Measurements from ENCODE around the gene DAB1.

DNA sequence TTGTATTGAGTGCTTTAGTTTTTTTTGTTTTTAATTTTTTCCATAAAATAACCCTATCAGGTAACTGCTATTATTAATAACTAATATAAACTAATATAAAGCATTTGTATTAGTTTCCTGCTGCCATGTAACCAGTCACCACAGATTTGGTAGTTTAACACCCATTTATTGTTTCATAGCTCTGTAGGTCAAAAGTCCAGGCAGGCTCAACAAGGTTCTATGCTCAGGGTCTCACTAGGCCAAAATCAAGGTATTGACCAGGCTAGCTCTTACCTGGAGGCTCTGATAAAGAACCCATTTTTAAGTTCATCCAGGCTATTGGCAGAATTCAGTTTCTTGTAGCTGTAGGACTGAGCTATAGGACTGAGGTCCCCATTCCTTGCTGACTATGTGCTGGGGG lies 189.4 kb downstream of the DAB1 start:
- TF ChIP-seq, protein P1, sequence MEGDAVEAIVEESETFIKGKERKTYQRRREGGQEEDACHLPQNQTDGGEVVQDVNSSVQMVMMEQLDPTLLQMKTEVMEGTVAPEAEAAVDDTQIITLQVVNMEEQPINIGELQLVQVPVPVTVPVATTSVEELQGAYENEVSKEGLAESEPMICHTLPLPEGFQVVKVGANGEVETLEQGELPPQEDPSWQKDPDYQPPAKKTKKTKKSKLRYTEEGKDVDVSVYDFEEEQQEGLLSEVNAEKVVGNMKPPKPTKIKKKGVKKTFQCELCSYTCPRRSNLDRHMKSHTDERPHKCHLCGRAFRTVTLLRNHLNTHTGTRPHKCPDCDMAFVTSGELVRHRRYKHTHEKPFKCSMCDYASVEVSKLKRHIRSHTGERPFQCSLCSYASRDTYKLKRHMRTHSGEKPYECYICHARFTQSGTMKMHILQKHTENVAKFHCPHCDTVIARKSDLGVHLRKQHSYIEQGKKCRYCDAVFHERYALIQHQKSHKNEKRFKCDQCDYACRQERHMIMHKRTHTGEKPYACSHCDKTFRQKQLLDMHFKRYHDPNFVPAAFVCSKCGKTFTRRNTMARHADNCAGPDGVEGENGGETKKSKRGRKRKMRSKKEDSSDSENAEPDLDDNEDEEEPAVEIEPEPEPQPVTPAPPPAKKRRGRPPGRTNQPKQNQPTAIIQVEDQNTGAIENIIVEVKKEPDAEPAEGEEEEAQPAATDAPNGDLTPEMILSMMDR (IDR thresholded peaks at IDR 0.05; ENCODE audit: insufficient read depth, low read length, poor library complexity, severe bottlenecking): no peak
- TF ChIP-seq EZH2phosphoT487 (conservative IDR thresholded peaks at IDR 0.05; ENCODE audit: low read length): no peak
